Naive thymus-derived CD4-positive, alpha-beta T cell (primary cell): ENCODE results near the gene LBR. TPM values are rescaled to one million over a fixed set of nuclear protein-coding genes. Genes with fewer than 3 reads are reported as not detected.

Experiments used
- ATAC-seq: fragments of 150-1000 bp; cut with Tn5 transposase; 2 replicates; pipeline ENCODE4 v1.10.0; 2021; ENCODE audit warnings: mild to moderate bottlenecking, moderate library complexity
- CTCF ChIA-PET: fragments of 350-600 bp; sonication (Branson Sonifier 250); formaldehyde crosslinking; loops from one replicate; lab custom pipeline; 2021; ENCODE audit warnings: antibody characterized with exemption; lab: Charles Lee
- POLR2A ChIA-PET: fragments of 350-600 bp; sonication (Branson Sonifier 250); formaldehyde crosslinking; loops from one replicate; lab custom pipeline; 2021; ENCODE audit warnings: antibody characterized with exemption, inconsistent platforms; lab: Charles Lee
- DNase-seq, 9 donors: peaks; one replicate each; pipeline versions ENCODE4 v3.0.0 to v3.0.0-alpha.2; 2020 to 2022; ENCODE audit warnings: mixed read lengths in 1 of 9
- H3K27ac ChIP-seq: one replicate; pipeline ENCODE4 v1.7.0; 2013; ENCODE audit warnings: mild to moderate bottlenecking, low read depth, low read length, moderate library complexity
- H3K27me3 ChIP-seq, 2 donors: one replicate each; pipeline ENCODE4 v1.7.0; 2013; ENCODE audit warnings: low read length in 2 of 2, mild to moderate bottlenecking in 2 of 2, moderate library complexity in 2 of 2; ENCODE audit not compliant: control insufficient read depth in 2 of 2, insufficient read depth in 2 of 2
- H3K36me3 ChIP-seq, 3 experiments: 1 replicate in 2 of 3; 2 replicates in 1 of 3; pipeline ENCODE4 v1.7.0; 2013; ENCODE audit warnings: low read length in 3 of 3, mild to moderate bottlenecking in 3 of 3, moderate library complexity in 1 of 3; ENCODE audit not compliant: insufficient read depth in 3 of 3, control insufficient read depth in 2 of 3
- H3K4me1 ChIP-seq, 2 donors: one replicate each; pipeline ENCODE4 v1.7.0; 2013; ENCODE audit warnings: low read length in 2 of 2, mild to moderate bottlenecking in 2 of 2, moderate library complexity in 1 of 2; ENCODE audit not compliant: control insufficient read depth in 2 of 2, insufficient read depth in 2 of 2
- H3K4me3 ChIP-seq: 2 replicates; pipeline ENCODE4 v1.7.0; 2013; ENCODE audit warnings: mild to moderate bottlenecking, low read length
- H3K9me3 ChIP-seq, 3 experiments: 1 replicate in 2 of 3; 2 replicates in 1 of 3; pipeline ENCODE4 v1.7.0; 2013; ENCODE audit warnings: low read length in 3 of 3; ENCODE audit not compliant: control insufficient read depth in 2 of 3
- H3K27ac Mint-ChIP-seq, 9 donors: one replicate each; pipeline ENCODE4 v1.8.0; 2020 to 2022; ENCODE audit warnings: mixed read lengths in 9 of 9, mild to moderate bottlenecking in 8 of 9, moderate library complexity in 5 of 9, inconsistent platforms in 2 of 9
- H3K27me3 Mint-ChIP-seq, 5 donors: one replicate each; pipeline ENCODE4 v1.8.0; 2021 to 2022; ENCODE audit warnings: mixed read lengths in 5 of 5, mild to moderate bottlenecking in 1 of 5
- H3K36me3 Mint-ChIP-seq, 5 donors: one replicate each; pipeline ENCODE4 v1.8.0; 2020 to 2022; ENCODE audit warnings: mixed read lengths in 5 of 5, mild to moderate bottlenecking in 3 of 5, inconsistent platforms in 1 of 5
- H3K4me1 Mint-ChIP-seq, 7 donors: one replicate each; pipeline ENCODE4 v1.8.0; 2020 to 2022; ENCODE audit warnings: mixed read lengths in 7 of 7, mild to moderate bottlenecking in 3 of 7, inconsistent platforms in 1 of 7
- H3K4me3 Mint-ChIP-seq, 10 donors: one replicate each; pipeline ENCODE4 v1.8.0; 2020 to 2022; ENCODE audit warnings: mild to moderate bottlenecking in 10 of 10, mixed read lengths in 10 of 10, moderate library complexity in 6 of 10, inconsistent platforms in 2 of 10
- H3K9me3 Mint-ChIP-seq, 11 donors: one replicate each; pipeline ENCODE4 v1.8.0; 2020 to 2022; ENCODE audit warnings: mixed read lengths in 11 of 11, mild to moderate bottlenecking in 4 of 11, inconsistent platforms in 1 of 11, moderate library complexity in 1 of 11
- intact Hi-C, 2 donors: fragments of 100-400 bp; cut with micrococcal nuclease; formaldehyde crosslinking; loops; one replicate each; pipeline ENCODE4 v1.15.1; 2023
- polyA plus RNA-seq, 2 donors: library from polyadenylated mRNA; unstranded; fragments of 300-500 nt; fragmentation: Illumina TruSeq; gene quantifications; one replicate each; pipeline ENCODE4 v1.2.3, GENCODE V29; 2021
- total RNA-seq, 6 experiments: library from RNA in 5 of 6; stranded (reverse) in 5 of 6; gene quantifications; 1 replicate in 5 of 6; 2 replicates in 1 of 6; pipeline ENCODE4 v1.2.3 and lab custom pipeline; 2021 to 2026

The LBR gene
- total and polyA plus RNA-seq, 7 experiments from 2014 or later, result 104 to 220 (median 128) TPM

DNA sequence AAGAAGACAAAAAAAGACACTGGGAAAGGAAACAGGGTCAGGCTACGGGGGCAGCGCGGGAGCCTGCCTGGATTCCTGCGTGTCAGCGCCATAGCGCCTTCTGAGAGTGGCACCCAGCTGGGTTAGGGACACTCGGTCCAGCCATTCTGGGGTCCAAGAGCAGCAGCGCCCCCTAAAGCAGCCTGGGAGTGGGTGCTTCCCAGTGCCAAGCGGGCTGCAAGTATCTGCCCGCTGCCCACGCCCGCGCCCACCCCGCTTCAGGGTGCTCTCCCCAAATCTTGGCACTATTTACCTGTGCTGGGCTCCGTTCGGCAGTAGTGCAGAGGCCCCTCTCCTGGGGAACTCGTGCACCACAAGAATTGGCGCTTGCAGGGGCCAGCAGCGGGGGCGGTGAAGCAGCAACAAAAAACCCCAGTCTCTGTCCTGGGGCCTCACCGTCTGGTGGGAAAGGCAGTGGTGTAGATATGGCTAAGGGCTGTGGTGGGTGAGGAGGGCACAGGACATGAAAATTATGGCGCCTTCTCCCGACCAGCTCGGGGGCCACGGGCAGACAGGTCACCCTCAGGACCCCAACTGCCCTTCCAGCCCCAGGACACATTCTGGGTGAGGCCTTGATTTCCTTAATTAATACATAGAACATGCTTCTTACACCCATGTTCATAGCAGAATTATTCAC lies 24.1 kb upstream of the LBR start:
- H3K4me3 ChIP-seq, result no peak overlapping the region
- H3K27me3 ChIP-seq, result no peaks in the 10 kb centered on the region
- Mint-ChIP-seq H3K27me3 (no peaks in the 10 kb centered on the region), H3K9me3 (peaks cover 0 to 5% (median 0%) of the 10 kb centered on the region in 11 donors), H3K4me1 (peaks cover 30 to 45% (median 39%) of the 10 kb centered on the region in 7 donors), H3K27ac (no peak overlapping the region), H3K4me3 (no peak overlapping the region), H3K36me3 (peaks cover 0 to 7% (median 0%) of the 10 kb centered on the region in 5 donors)
- H3K36me3 ChIP-seq, result no peaks in the 10 kb centered on the region
- ChIA-PET CTCF (no interaction called here), POLR2A (interaction anchor here (1.0 to 2.0 kb wide), 4 partner anchors 9 to 26 kb away, joined by 3 to 11 read pairs (median 4); partner anchors contain the start of gene LBR)
- DNase-seq (no peak), ATAC-seq (no peak)
- intact Hi-C loops, result no loop called here
- peaks cover 0 to 9% of the 10 kb centered on the region in 2 donors for H3K4me1 ChIP-seq
- H3K27ac ChIP-seq, result no peak overlapping the region
- no peaks in the 10 kb centered on the region for H3K9me3 ChIP-seq

- ATAC-seq (no peak), DNase-seq (no peak)
- no peak overlapping the region for H3K4me3 ChIP-seq
- peaks cover 0 to 6% (median 0%) of the 10 kb centered on the region in 5 donors for H3K36me3 Mint-ChIP-seq
- no peaks in the 10 kb centered on the region for H3K36me3 ChIP-seq
- H3K4me3 Mint-ChIP-seq, result no peak overlapping the region
- CTCF ChIA-PET, result no interaction called here
- peaks cover 0 to 4% (median 0%) of the 10 kb centered on the region in 11 donors for H3K9me3 Mint-ChIP-seq
- H3K27me3 ChIP-seq, result no peaks in the 10 kb centered on the region
- H3K4me1 ChIP-seq, result peaks cover 5 to 13% of the 10 kb centered on the region in 2 donors
- H3K27ac Mint-ChIP-seq, result no peak overlapping the region
- H3K27ac ChIP-seq, result no peak overlapping the region
- H3K27me3 Mint-ChIP-seq, result no peaks in the 10 kb centered on the region
- POLR2A ChIA-PET, result interaction anchor here (1.0 to 2.0 kb wide), 4 partner anchors 9 to 25 kb away, joined by 3 to 11 read pairs (median 4); partner anchors contain the start of gene LBR
- intact Hi-C loops, result no loop called here
- no peaks in the 10 kb centered on the region for H3K9me3 ChIP-seq
- H3K4me1 Mint-ChIP-seq, result peaks cover 33 to 50% (median 44%) of the 10 kb centered on the region in 7 donors
Observed at GRCh38 chr1:225451340-225451739, 23.5 kb upstream of the LBR start.

- Histone ChIP-seq H3K4me3 (no peak overlapping the region), H3K27me3 (no peaks in the 10 kb centered on the region), H3K27ac (no peak overlapping the region), H3K4me1 (peaks cover 12 to 20% of the 10 kb centered on the region in 2 donors), H3K9me3 (no peaks in the 10 kb centered on the region), H3K36me3 (no peaks in the 10 kb centered on the region)
- DNase-seq (no peak), ATAC-seq (peak; percentile 54)
- CTCF ChIA-PET, result no interaction called here
- Mint-ChIP-seq H3K4me3 (peak overlapping the region in 1 of 10 donors; percentile 11), H3K9me3 (peaks cover 0 to 4% (median 0%) of the 10 kb centered on the region in 11 donors), H3K27me3 (no peaks in the 10 kb centered on the region), H3K4me1 (peaks cover 40 to 57% (median 51%) of the 10 kb centered on the region in 7 donors), H3K36me3 (peaks cover 0 to 6% (median 0%) of the 10 kb centered on the region in 5 donors), H3K27ac (peak overlapping the region in 4 of 9 donors; percentile 58 to 68 (median 64))
- intact Hi-C loops, result no loop called here
- POLR2A ChIA-PET, result interaction anchor here (1.1 to 2.0 kb wide), 3 partner anchors 17 to 24 kb away, joined by 4 to 11 read pairs (median 4); partner anchors contain the start of gene LBR
Observed at GRCh38 chr1:225450491-225451191, 22.8 kb upstream of the LBR start.

- Histone ChIP-seq H3K4me1 (peaks cover 18 to 22% of the 10 kb centered on the region in 2 donors), H3K4me3 (no peak overlapping the region), H3K36me3 (no peaks in the 10 kb centered on the region), H3K27me3 (no peaks in the 10 kb centered on the region), H3K27ac (no peak overlapping the region), H3K9me3 (no peaks in the 10 kb centered on the region)
- Mint-ChIP-seq H3K4me1 (peaks cover 44 to 62% (median 57%) of the 10 kb centered on the region in 7 donors), H3K9me3 (peaks cover 0 to 7% (median 0%) of the 10 kb centered on the region in 11 donors), H3K36me3 (peaks cover 0 to 7% (median 0%) of the 10 kb centered on the region in 5 donors), H3K27ac (peak overlapping the region in 3 of 9 donors; percentile 56 to 72 (median 69)), H3K4me3 (peak overlapping the region in 2 of 10 donors; percentile 7 to 61), H3K27me3 (peaks cover 0 to 2% (median 0%) of the 10 kb centered on the region in 5 donors)
- DNase-seq (no peak), ATAC-seq (no peak)
- ChIA-PET POLR2A (interaction anchor here (0.8 to 2.0 kb wide), 3 partner anchors 8 to 25 kb away, joined by 3 to 4 read pairs (median 3); partner anchors contain the start of gene LBR), CTCF (no interaction called here)
- intact Hi-C loops, result loop anchor here (5.0 to 10.0 kb wide), 2 partner anchors 613 to 855 kb away; partner anchors contain the start of genes H3-3A (in 1 of the 2) and LIN9 (in 1 of the 2)
Observed at GRCh38 chr1:225449774-225450173, 21.9 kb upstream of the LBR start.

DNA sequence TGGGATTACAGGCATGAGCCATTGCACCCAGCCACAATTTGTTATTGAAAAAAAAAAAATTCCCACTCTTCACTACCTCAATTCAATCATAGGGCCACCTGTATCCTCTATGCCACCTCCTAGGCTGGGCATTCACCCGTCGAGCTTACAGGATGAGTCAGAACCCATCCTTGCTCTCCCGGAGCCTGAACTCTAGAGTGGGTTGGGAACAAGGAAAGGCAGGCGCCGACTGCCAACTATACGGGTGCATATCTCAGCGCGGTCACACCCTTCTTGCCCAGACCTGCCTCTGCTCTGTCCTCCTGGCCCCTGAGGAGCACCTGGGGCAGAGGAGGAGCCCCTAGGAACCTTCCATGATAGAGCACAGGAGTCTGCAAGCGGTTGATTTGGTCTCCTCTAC lies 21.4 kb upstream of the LBR start:
- POLR2A ChIA-PET, result interaction anchor here (0.8 to 1.5 kb wide), 3 partner anchors 8 to 25 kb away, joined by 3 to 4 read pairs (median 3); partner anchors contain the start of gene LBR
- ATAC-seq, result no peak
- intact Hi-C loops, result loop anchor here (5.0 to 10.0 kb wide), 2 partner anchors 613 to 856 kb away; partner anchors contain the start of genes H3-3A (in 1 of the 2) and LIN9 (in 1 of the 2)

More for the DNA sequence above, 21.4 kb upstream of the LBR start:
- H3K4me3 ChIP-seq, result no peak overlapping the region
- H3K27me3 Mint-ChIP-seq, result peaks cover 0 to 2% (median 0%) of the 10 kb centered on the region in 5 donors
- CTCF ChIA-PET, result no interaction called here
- no peak overlapping the region for H3K27ac ChIP-seq
- peaks cover 0 to 8% (median 0%) of the 10 kb centered on the region in 5 donors for H3K36me3 Mint-ChIP-seq
- no peaks in the 10 kb centered on the region for H3K36me3 ChIP-seq
- peaks cover 19 to 23% of the 10 kb centered on the region in 2 donors for H3K4me1 ChIP-seq
- peaks cover 46 to 68% (median 59%) of the 10 kb centered on the region in 7 donors for H3K4me1 Mint-ChIP-seq
- no peaks in the 10 kb centered on the region for H3K9me3 ChIP-seq
- H3K27me3 ChIP-seq, result no peaks in the 10 kb centered on the region
- H3K27ac Mint-ChIP-seq, result peak overlapping the region in 2 of 9 donors; percentile 56 to 69
- H3K4me3 Mint-ChIP-seq, result no peak overlapping the region
- peaks cover 0 to 7% (median 0%) of the 10 kb centered on the region in 11 donors for H3K9me3 Mint-ChIP-seq
- DNase-seq, result no peak
